Measurements from ENCODE around the gene SNX12. TPM values are rescaled to one million over a fixed set of nuclear protein-coding genes. Genes with fewer than 3 reads are reported as not detected.

The SNX12 gene
- total RNA-seq, 1 donor from 2014 or later, result 25.0 TPM

- Histone ChIP-seq H3K27ac (peak overlapping the region; percentile 81), H3K9me3 (no peaks in the 10 kb centered on the region), H3K4me3 (peak overlapping the region; percentile 56 to 58), H3K36me3 (no peaks in the 10 kb centered on the region), H3K27me3 (no peaks in the 10 kb centered on the region), H3K4me1 (peaks cover 16% of the 10 kb centered on the region)
- intact Hi-C loops (cut with DNase I), result no loop called here
- no peak for DNase-seq (ENCODE audit: extremely low spot score in 2 of 2)
- TF ChIP-seq POLR2AphosphoS5 (IDR thresholded peaks at IDR 0.05; ENCODE audit: insufficient read depth in 1 of 2, low read depth in 1 of 2) (no peak), POLR2A (IDR thresholded peaks at IDR 0.05) (no peak), CTCF (IDR thresholded peaks at IDR 0.05) (no peak)
Measured at GRCh38 chrX:71095033-71095432, 26.9 kb upstream of the SNX12 start.

- intact Hi-C loops (cut with DNase I), result no loop called here
- DNase-seq (ENCODE audit: extremely low spot score in 2 of 2), result no peak
- no peak for TF ChIP-seq CTCF (IDR thresholded peaks at IDR 0.05)
- TF ChIP-seq POLR2A (IDR thresholded peaks at IDR 0.05), result no peak
- TF ChIP-seq POLR2AphosphoS5 (IDR thresholded peaks at IDR 0.05; ENCODE audit: insufficient read depth in 1 of 2, low read depth in 1 of 2), result no peak
- Histone ChIP-seq H3K36me3 (no peaks in the 10 kb centered on the region), H3K27ac (no peak overlapping the region), H3K27me3 (no peaks in the 10 kb centered on the region), H3K9me3 (no peaks in the 10 kb centered on the region), H3K4me1 (no peaks in the 10 kb centered on the region), H3K4me3 (no peak overlapping the region)
Measured at GRCh38 chrX:71091263-71091662, 23.1 kb upstream of the SNX12 start.

GRCh38 chrX:71085900-71086299 is 17.8 kb upstream of the SNX12 start:
- Histone ChIP-seq H3K27ac (no peak overlapping the region), H3K36me3 (no peaks in the 10 kb centered on the region), H3K4me3 (no peak overlapping the region), H3K4me1 (no peaks in the 10 kb centered on the region), H3K9me3 (no peaks in the 10 kb centered on the region), H3K27me3 (no peaks in the 10 kb centered on the region)
- intact Hi-C loops (cut with DNase I), result no loop called here
- TF ChIP-seq CTCF (IDR thresholded peaks at IDR 0.05), result no peak
- no peak for TF ChIP-seq POLR2AphosphoS5 (IDR thresholded peaks at IDR 0.05; ENCODE audit: insufficient read depth in 1 of 2, low read depth in 1 of 2)
- TF ChIP-seq POLR2A (IDR thresholded peaks at IDR 0.05), result no peak
- no peak for DNase-seq (ENCODE audit: extremely low spot score in 2 of 2)

- no peak for DNase-seq (ENCODE audit: extremely low spot score in 2 of 2)
- Histone ChIP-seq H3K36me3 (no peaks in the 10 kb centered on the region), H3K9me3 (no peaks in the 10 kb centered on the region), H3K27ac (no peak overlapping the region), H3K4me1 (no peaks in the 10 kb centered on the region), H3K27me3 (no peaks in the 10 kb centered on the region), H3K4me3 (no peak overlapping the region)
- TF ChIP-seq CTCF (IDR thresholded peaks at IDR 0.05) (no peak), POLR2A (IDR thresholded peaks at IDR 0.05) (no peak), POLR2AphosphoS5 (IDR thresholded peaks at IDR 0.05; ENCODE audit: insufficient read depth in 1 of 2, low read depth in 1 of 2) (no peak)
- intact Hi-C loops (cut with DNase I), result no loop called here
Measured at GRCh38 chrX:71082822-71083221, 14.7 kb upstream of the SNX12 start.

GRCh38 chrX:71082124-71082647 is 14.1 kb upstream of the SNX12 start:
- no peak for TF ChIP-seq CTCF (IDR thresholded peaks at IDR 0.05)
- no peak for TF ChIP-seq POLR2A (IDR thresholded peaks at IDR 0.05)
- no peak for TF ChIP-seq POLR2AphosphoS5 (IDR thresholded peaks at IDR 0.05; ENCODE audit: insufficient read depth in 1 of 2, low read depth in 1 of 2)
- Histone ChIP-seq H3K36me3 (no peaks in the 10 kb centered on the region), H3K4me3 (no peak overlapping the region), H3K4me1 (no peaks in the 10 kb centered on the region), H3K27me3 (no peaks in the 10 kb centered on the region), H3K27ac (no peak overlapping the region), H3K9me3 (no peaks in the 10 kb centered on the region)
- intact Hi-C loops (cut with DNase I), result no loop called here
- DNase-seq (ENCODE audit: extremely low spot score in 2 of 2), result no peak
